Astrocyte of the cerebellum (primary cell): ENCODE results near the gene PODXL.

Source experiments
- DNase-seq: peaks from one replicate; pipeline ENCODE4 v3.0.0-alpha.2; 2011; ENCODE audit warnings: low read depth
- H3K4me3 ChIP-seq: 2 replicates; pipeline ENCODE4 v1.5.1; 2011; ENCODE audit warnings: mild to moderate bottlenecking, low read depth, low read length, moderate library complexity
- in situ Hi-C: cut with HindIII; loops from 2 replicates; pipeline ENCODE4 v1.10.0; 2017; ENCODE audit warnings: low sequenced_read_pairs
- TF ChIP-seq, protein P1 (sequence below): IDR thresholded peaks from 2 replicates; pipeline ENCODE4 v1.5.1; 2012; ENCODE audit warnings: low read length, low read depth, moderate library complexity, mild to moderate bottlenecking; ENCODE audit errors: missing control alignments

The PODXL gene

GRCh38 chr7:131499801-131500200 is 56.6 kb downstream of the PODXL start:
- in situ Hi-C loops, result no loop called here

GRCh38 chr7:131498237-131498885 is 58.1 kb downstream of the PODXL start:
- TF ChIP-seq, protein P1, sequence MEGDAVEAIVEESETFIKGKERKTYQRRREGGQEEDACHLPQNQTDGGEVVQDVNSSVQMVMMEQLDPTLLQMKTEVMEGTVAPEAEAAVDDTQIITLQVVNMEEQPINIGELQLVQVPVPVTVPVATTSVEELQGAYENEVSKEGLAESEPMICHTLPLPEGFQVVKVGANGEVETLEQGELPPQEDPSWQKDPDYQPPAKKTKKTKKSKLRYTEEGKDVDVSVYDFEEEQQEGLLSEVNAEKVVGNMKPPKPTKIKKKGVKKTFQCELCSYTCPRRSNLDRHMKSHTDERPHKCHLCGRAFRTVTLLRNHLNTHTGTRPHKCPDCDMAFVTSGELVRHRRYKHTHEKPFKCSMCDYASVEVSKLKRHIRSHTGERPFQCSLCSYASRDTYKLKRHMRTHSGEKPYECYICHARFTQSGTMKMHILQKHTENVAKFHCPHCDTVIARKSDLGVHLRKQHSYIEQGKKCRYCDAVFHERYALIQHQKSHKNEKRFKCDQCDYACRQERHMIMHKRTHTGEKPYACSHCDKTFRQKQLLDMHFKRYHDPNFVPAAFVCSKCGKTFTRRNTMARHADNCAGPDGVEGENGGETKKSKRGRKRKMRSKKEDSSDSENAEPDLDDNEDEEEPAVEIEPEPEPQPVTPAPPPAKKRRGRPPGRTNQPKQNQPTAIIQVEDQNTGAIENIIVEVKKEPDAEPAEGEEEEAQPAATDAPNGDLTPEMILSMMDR, result no peak
- in situ Hi-C loops, result no loop called here
- no peak for DNase-seq
- no peak overlapping the region for H3K4me3 ChIP-seq

More at GRCh38 chr7:131499801-131500200, 56.6 kb downstream of the PODXL start:
- DNase-seq, result no peak
- H3K4me3 ChIP-seq, result no peak overlapping the region
- TF ChIP-seq, protein P1, result no peak

- TF ChIP-seq, protein P1, result no peak
- in situ Hi-C loops, result no loop called here
- H3K4me3 ChIP-seq, result no peak overlapping the region
- no peak for DNase-seq
These were observed 59.0 kb downstream of the PODXL start for GRCh38 chr7:131497454-131497853.

DNA sequence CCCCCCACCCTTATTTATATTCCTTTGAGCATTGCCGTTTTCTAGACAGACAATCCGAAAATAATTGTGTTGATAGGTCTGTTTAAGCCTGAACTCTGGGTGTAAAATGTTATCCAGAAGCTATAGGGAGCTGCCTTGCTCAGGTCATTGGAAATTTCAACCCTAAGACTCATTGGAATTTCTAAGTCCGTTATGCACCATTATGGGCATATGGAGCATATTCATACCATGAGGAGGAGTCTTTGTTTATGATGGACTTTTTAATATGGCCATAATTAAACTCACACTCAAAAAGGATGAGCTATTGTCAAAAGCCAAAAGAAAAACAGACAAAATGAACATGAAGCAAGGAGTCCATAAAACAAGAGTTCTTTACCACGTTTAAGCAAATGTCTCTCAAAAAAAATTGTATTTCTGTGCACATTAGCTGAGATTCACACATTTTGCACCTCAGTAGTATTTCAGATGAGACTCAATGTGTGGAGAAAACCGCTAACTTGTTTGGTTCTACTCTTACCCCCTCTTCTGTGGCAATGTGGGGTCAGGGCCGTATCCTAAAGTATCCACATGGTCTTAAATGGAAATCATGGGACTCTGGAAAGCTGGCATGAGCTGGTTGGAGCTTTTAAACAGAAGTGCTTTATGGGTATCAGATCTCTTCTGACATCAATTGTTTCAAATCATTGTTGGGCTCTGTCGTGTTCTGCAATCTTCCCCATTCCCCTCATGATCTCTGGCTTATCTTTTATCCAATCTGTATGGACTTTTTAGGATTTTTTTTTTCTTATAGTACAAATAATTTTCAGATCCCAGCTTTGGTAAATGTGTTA is 60.5 kb downstream of the PODXL start:
- DNase-seq, result no peak
- in situ Hi-C loops, result no loop called here
- TF ChIP-seq, protein P1, result no peak
- no peak overlapping the region for H3K4me3 ChIP-seq

GRCh38 chr7:131494182-131494581 is 62.2 kb downstream of the PODXL start:
- TF ChIP-seq, protein P1, result no peak
- DNase-seq, result no peak
- H3K4me3 ChIP-seq, result no peak overlapping the region
- in situ Hi-C loops, result no loop called here

DNA sequence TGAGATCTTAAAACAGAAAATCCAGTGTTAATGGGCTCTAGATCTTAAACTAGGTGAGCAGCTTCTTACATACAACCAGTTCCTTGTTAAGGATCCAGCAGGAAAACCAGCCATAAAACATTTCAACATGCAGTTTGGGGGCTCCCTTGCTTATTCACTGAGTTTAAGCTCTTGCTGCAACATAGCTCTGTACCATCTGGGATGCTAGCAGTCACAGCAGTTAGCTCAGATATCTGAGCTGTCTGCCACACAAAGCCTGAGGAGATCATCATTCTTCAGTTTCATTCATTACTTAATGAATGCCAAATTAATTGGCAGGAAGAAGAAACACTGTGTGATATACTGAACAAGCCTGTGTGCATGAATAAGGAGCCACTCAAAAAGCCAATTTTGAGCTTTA is 62.8 kb downstream of the PODXL start:
- in situ Hi-C loops, result no loop called here
- no peak overlapping the region for H3K4me3 ChIP-seq
- TF ChIP-seq, protein P1, result no peak
- DNase-seq, result no peak
